ENCODE results near the gene CLEC3B. TPM values are rescaled to one million over a fixed set of nuclear protein-coding genes. Genes with fewer than 3 reads are reported as not detected.

Gene CLEC3B
- polyA plus RNA-seq, 2 of the 4 experiments (the other 2 are of a cell fraction) = not detected

- FAIRE-seq (no peak), DNase-seq (ENCODE audit: low read depth in 1 of 2, low spot score in 1 of 2) (peak in 1 of 2 experiments; percentile 22)
These were observed 38.0 kb upstream of the CLEC3B start for GRCh38 chr3:44988073-44988472.

GRCh38 chr3:44989141-44989540 lies 37.0 kb upstream of the CLEC3B start:
- Histone ChIP-seq H3K4me1 (peaks cover 13% of the 10 kb centered on the region), H3K27ac (no peak overlapping the region), H3K4me3 (no peak overlapping the region), H3K4me2 (no peak overlapping the region), H3K9me3 (no peaks in the 10 kb centered on the region)
- no peak for TF ChIP-seq RARB (CRISPR knock-in tag; IDR thresholded peaks at IDR 0.05)
- no peak for TF ChIP-seq ATOH8 (CRISPR knock-in tag; IDR thresholded peaks at IDR 0.05; ENCODE audit: low read depth)
- no peak for TF ChIP-seq PHF8 (IDR thresholded peaks at IDR 0.05; ENCODE audit: borderline replicate concordance, low read depth)
- TF ChIP-seq MAZ (IDR thresholded peaks at IDR 0.05; ENCODE audit: borderline replicate concordance, low read depth, low read length) = no peak
- no peak for TF ChIP-seq HOXB13 (CRISPR knock-in tag; IDR thresholded peaks at IDR 0.05; ENCODE audit: low read depth)
- no peak for TF ChIP-seq RFX5 (IDR thresholded peaks at IDR 0.05)
- no peak for TF ChIP-seq HOXB5 (CRISPR knock-in tag; IDR thresholded peaks at IDR 0.05)
- no peak for TF ChIP-seq HOXA7 (CRISPR knock-in tag; IDR thresholded peaks at IDR 0.05)
- TF ChIP-seq FOSL2 (IDR thresholded peaks at IDR 0.05) = no peak
- TF ChIP-seq FOSL2 (CRISPR knock-in tag; IDR thresholded peaks at IDR 0.05) = no peak
- no peak for TF ChIP-seq TFCP2L1 (CRISPR knock-in tag; IDR thresholded peaks at IDR 0.05)
- no peak for TF ChIP-seq HDAC2 (IDR thresholded peaks at IDR 0.05)
- no peak for TF ChIP-seq MAFK (IDR thresholded peaks at IDR 0.05; ENCODE audit: partially characterized antibody)
- TF ChIP-seq SMC3 (IDR thresholded peaks at IDR 0.05) = no peak
- TF ChIP-seq JUN (IDR thresholded peaks at IDR 0.05) = no peak
- no peak for TF ChIP-seq KDM5A (IDR thresholded peaks at IDR 0.05)
- TF ChIP-seq CBX2 (IDR thresholded peaks at IDR 0.05; ENCODE audit: borderline replicate concordance, low read depth) = no peak
- TF ChIP-seq REST (IDR thresholded peaks at IDR 0.05) = no peak
- ChIA-PET POLR2A (no interaction called here), CTCF (no interaction called here)
- no peak for DNase-seq (ENCODE audit: low read depth in 1 of 2, low spot score in 1 of 2)
- 91% methylated on average over 8 of the region's 8 CpGs for WGBS (ENCODE audit: missing lambda C conversion rate)
- no peak for ATAC-seq
- no peak for FAIRE-seq

More at GRCh38 chr3:44988073-44988472, 38.0 kb upstream of the CLEC3B start:
- H3K4me1 ChIP-seq = peaks cover 3% of the 10 kb centered on the region
- CTCF ChIA-PET = interaction anchor here (0.7 to 0.9 kb wide), 2 partner anchors 13 to 22 kb away, joined by 3 read pairs; no protein-coding TSS in a partner anchor
- no peaks in the 10 kb centered on the region for H3K9me3 ChIP-seq
- POLR2A ChIA-PET = no interaction called here
- H3K27ac ChIP-seq = no peak overlapping the region
- 95% methylated on average over 2 of the region's 2 CpGs for WGBS (ENCODE audit: missing lambda C conversion rate)
- TF ChIP-seq RAD21 (conservative IDR thresholded peaks at IDR 0.05 in 1 of 2, IDR thresholded peaks at IDR 0.05 in 1 of 2) = peak in 1 of 2 experiments; percentile 9; a peak in 1 of 5 replicates
- TF ChIP-seq CHD2 (IDR thresholded peaks at IDR 0.05; ENCODE audit: low read length, partially characterized antibody) = no peak
- TF ChIP-seq CEBPB (IDR thresholded peaks at IDR 0.05) = no peak
- TF ChIP-seq CTCF (IDR thresholded peaks at IDR 0.05) = peak; percentile 21; the same call in 1 of the 3 replicates
- no peak overlapping the region for H3K4me3 ChIP-seq
- H3K4me2 ChIP-seq = no peak overlapping the region
- peak; percentile 50 to 61; a peak in 3 of 6 replicates for ATAC-seq
